ENCODE results near the gene SMIM34.
"Not testable (repeated sequence)": the region's sequence is repeated elsewhere in the genome, so short reads cannot be mapped to it uniquely, and the experiment has no call there.

SMIM34 gene

GRCh38 chr21:34456180-34456579, 32.4 kb upstream of the SMIM34 start:
- H2BK5ac ChIP-seq (ENCODE audit: low read depth, low read length, poor library complexity); H3K79me2 ChIP-seq (ENCODE audit: control insufficient read depth, insufficient read depth, low read length, poor library complexity); H3K18ac ChIP-seq (ENCODE audit: low read length); H2AK5ac ChIP-seq (ENCODE audit: low read length); H2BK120ac ChIP-seq (ENCODE audit: insufficient read depth, low read length, poor library complexity); H3K27ac ChIP-seq (ENCODE audit: low read depth, low read length); H3K9me3 ChIP-seq (ENCODE audit: insufficient read depth, low read depth, low read length); H3K23ac ChIP-seq (ENCODE audit: low read length); H3K9ac ChIP-seq (ENCODE audit: low read length); H3K14ac ChIP-seq (ENCODE audit: low read length); H4K12ac ChIP-seq (ENCODE audit: low read depth, low read length); H4K91ac ChIP-seq (ENCODE audit: low read depth, low read length); H3K4me2 ChIP-seq (ENCODE audit: low read length); H3K36me3 ChIP-seq (ENCODE audit: control insufficient read depth in 1 of 2, insufficient read depth in 2 of 2, low read length in 2 of 2); H3K27me3 ChIP-seq (ENCODE audit: insufficient read depth, low read length); H4K8ac ChIP-seq (ENCODE audit: low read depth, low read length); H3K4me3 ChIP-seq (ENCODE audit: low read depth, low read length); H2AFZ ChIP-seq (ENCODE audit: insufficient read depth, low read length, poor library complexity); DNase-seq; H3K79me1 ChIP-seq (ENCODE audit: low read length); H2BK12ac ChIP-seq (ENCODE audit: low read length); H3K4ac ChIP-seq (ENCODE audit: low read depth, low read length); H3K4me1 ChIP-seq (ENCODE audit: control insufficient read depth in 1 of 2, insufficient read depth in 2 of 2, low read length in 2 of 2): not testable (repeated sequence)
- no CpG with 5 or more reads among the region's 6 CpGs for WGBS (ENCODE audit: extremely low coverage, insufficient coverage, insufficient read length)

- not testable (repeated sequence) for H2BK120ac ChIP-seq (ENCODE audit: insufficient read depth, low read length, poor library complexity); H3K23ac ChIP-seq (ENCODE audit: low read length); H3K79me1 ChIP-seq (ENCODE audit: low read length); H3K4me3 ChIP-seq (ENCODE audit: low read depth, low read length); H2AK5ac ChIP-seq (ENCODE audit: low read length); H2BK5ac ChIP-seq (ENCODE audit: low read depth, low read length, poor library complexity); H4K8ac ChIP-seq (ENCODE audit: low read depth, low read length); DNase-seq; H3K9ac ChIP-seq (ENCODE audit: low read length); H3K9me3 ChIP-seq (ENCODE audit: insufficient read depth, low read depth, low read length); H3K79me2 ChIP-seq (ENCODE audit: control insufficient read depth, insufficient read depth, low read length, poor library complexity); H3K4me1 ChIP-seq (ENCODE audit: control insufficient read depth in 1 of 2, insufficient read depth in 2 of 2, low read length in 2 of 2); H3K27ac ChIP-seq (ENCODE audit: low read depth, low read length); H3K4ac ChIP-seq (ENCODE audit: low read depth, low read length); H3K4me2 ChIP-seq (ENCODE audit: low read length); H4K91ac ChIP-seq (ENCODE audit: low read depth, low read length); H3K14ac ChIP-seq (ENCODE audit: low read length); H3K27me3 ChIP-seq (ENCODE audit: insufficient read depth, low read length); H4K12ac ChIP-seq (ENCODE audit: low read depth, low read length); H2BK12ac ChIP-seq (ENCODE audit: low read length); H2AFZ ChIP-seq (ENCODE audit: insufficient read depth, low read length, poor library complexity); H3K18ac ChIP-seq (ENCODE audit: low read length); H3K36me3 ChIP-seq (ENCODE audit: control insufficient read depth in 1 of 2, insufficient read depth in 2 of 2, low read length in 2 of 2)
- WGBS (ENCODE audit: extremely low coverage, insufficient coverage, insufficient read length), result no CpG with 5 or more reads among the region's 10 CpGs
Measured at GRCh38 chr21:34455628-34456027, 31.9 kb upstream of the SMIM34 start.

GRCh38 chr21:34447018-34447417, 23.3 kb upstream of the SMIM34 start:
- not testable (repeated sequence) for H3K79me2 ChIP-seq (ENCODE audit: control insufficient read depth, insufficient read depth, low read length, poor library complexity); H2BK12ac ChIP-seq (ENCODE audit: low read length); DNase-seq; H3K4me2 ChIP-seq (ENCODE audit: low read length); H3K9me3 ChIP-seq (ENCODE audit: insufficient read depth, low read depth, low read length); H3K4me3 ChIP-seq (ENCODE audit: low read depth, low read length); H3K79me1 ChIP-seq (ENCODE audit: low read length); H2AK5ac ChIP-seq (ENCODE audit: low read length); H3K27ac ChIP-seq (ENCODE audit: low read depth, low read length); H3K36me3 ChIP-seq (ENCODE audit: control insufficient read depth in 1 of 2, insufficient read depth in 2 of 2, low read length in 2 of 2); H3K9ac ChIP-seq (ENCODE audit: low read length); H2BK5ac ChIP-seq (ENCODE audit: low read depth, low read length, poor library complexity); H2AFZ ChIP-seq (ENCODE audit: insufficient read depth, low read length, poor library complexity); H2BK120ac ChIP-seq (ENCODE audit: insufficient read depth, low read length, poor library complexity); H3K4ac ChIP-seq (ENCODE audit: low read depth, low read length); H4K91ac ChIP-seq (ENCODE audit: low read depth, low read length); H3K23ac ChIP-seq (ENCODE audit: low read length); H3K14ac ChIP-seq (ENCODE audit: low read length); H3K27me3 ChIP-seq (ENCODE audit: insufficient read depth, low read length); H4K8ac ChIP-seq (ENCODE audit: low read depth, low read length); H3K4me1 ChIP-seq (ENCODE audit: control insufficient read depth in 1 of 2, insufficient read depth in 2 of 2, low read length in 2 of 2); H4K12ac ChIP-seq (ENCODE audit: low read depth, low read length); H3K18ac ChIP-seq (ENCODE audit: low read length)
- WGBS (ENCODE audit: extremely low coverage, insufficient coverage, insufficient read length), result no CpG with 5 or more reads among the region's 8 CpGs

- H3K18ac ChIP-seq (ENCODE audit: low read length); H3K23ac ChIP-seq (ENCODE audit: low read length); H2AK5ac ChIP-seq (ENCODE audit: low read length); H3K4ac ChIP-seq (ENCODE audit: low read depth, low read length); H3K79me1 ChIP-seq (ENCODE audit: low read length); H3K27ac ChIP-seq (ENCODE audit: low read depth, low read length); H3K4me1 ChIP-seq (ENCODE audit: control insufficient read depth in 1 of 2, insufficient read depth in 2 of 2, low read length in 2 of 2); H3K79me2 ChIP-seq (ENCODE audit: control insufficient read depth, insufficient read depth, low read length, poor library complexity); H2AFZ ChIP-seq (ENCODE audit: insufficient read depth, low read length, poor library complexity); H3K9ac ChIP-seq (ENCODE audit: low read length); H3K4me3 ChIP-seq (ENCODE audit: low read depth, low read length); H2BK5ac ChIP-seq (ENCODE audit: low read depth, low read length, poor library complexity); H4K12ac ChIP-seq (ENCODE audit: low read depth, low read length); H4K91ac ChIP-seq (ENCODE audit: low read depth, low read length); H3K36me3 ChIP-seq (ENCODE audit: control insufficient read depth in 1 of 2, insufficient read depth in 2 of 2, low read length in 2 of 2); H3K27me3 ChIP-seq (ENCODE audit: insufficient read depth, low read length); H3K14ac ChIP-seq (ENCODE audit: low read length); H4K8ac ChIP-seq (ENCODE audit: low read depth, low read length); DNase-seq; H2BK120ac ChIP-seq (ENCODE audit: insufficient read depth, low read length, poor library complexity); H3K4me2 ChIP-seq (ENCODE audit: low read length); H3K9me3 ChIP-seq (ENCODE audit: insufficient read depth, low read depth, low read length); H2BK12ac ChIP-seq (ENCODE audit: low read length): not testable (repeated sequence)
- no CpG with 5 or more reads among the region's 4 CpGs for WGBS (ENCODE audit: extremely low coverage, insufficient coverage, insufficient read length)
Measured at GRCh38 chr21:34443486-34443885, 19.7 kb upstream of the SMIM34 start.
